ENCODE results near the gene ISLR. TPM values are rescaled to one million over a fixed set of nuclear protein-coding genes. Genes with fewer than 3 reads are reported as not detected.

ISLR gene
- total and polyA plus RNA-seq, 2 of the 8 experiments (the other 6 are each of a cell fraction or from before 2014, with no cell fraction given), result 0.29 to 0.35 TPM

DNA sequence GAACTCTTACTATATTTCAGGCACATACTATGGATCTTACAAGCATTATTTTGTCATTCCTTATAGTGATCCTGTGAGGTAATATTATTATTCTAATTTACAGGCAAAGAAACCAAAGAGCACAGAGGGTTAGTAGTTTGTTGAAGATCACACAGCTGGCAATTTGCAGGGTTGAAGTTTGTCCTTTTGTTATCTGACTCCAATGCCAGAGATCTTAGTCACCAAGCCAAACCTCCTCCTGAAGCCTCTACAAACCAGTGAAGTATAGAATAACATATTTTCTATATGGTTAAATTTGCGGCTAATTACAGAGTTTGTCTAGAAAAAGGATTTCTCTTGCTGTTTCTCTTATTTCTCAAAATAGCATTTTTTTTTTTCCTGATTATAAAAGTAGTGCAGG, 31.9 kb upstream of the ISLR start (continued):
- TF ChIP-seq, protein P1, sequence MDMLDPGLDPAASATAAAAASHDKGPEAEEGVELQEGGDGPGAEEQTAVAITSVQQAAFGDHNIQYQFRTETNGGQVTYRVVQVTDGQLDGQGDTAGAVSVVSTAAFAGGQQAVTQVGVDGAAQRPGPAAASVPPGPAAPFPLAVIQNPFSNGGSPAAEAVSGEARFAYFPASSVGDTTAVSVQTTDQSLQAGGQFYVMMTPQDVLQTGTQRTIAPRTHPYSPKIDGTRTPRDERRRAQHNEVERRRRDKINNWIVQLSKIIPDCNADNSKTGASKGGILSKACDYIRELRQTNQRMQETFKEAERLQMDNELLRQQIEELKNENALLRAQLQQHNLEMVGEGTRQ (IDR thresholded peaks at IDR 0.05; ENCODE audit: low read length), result no peak
- TF ChIP-seq TCF12 (IDR thresholded peaks at IDR 0.05; ENCODE audit: low read depth, low read length) (no peak), EGR1 (IDR thresholded peaks at IDR 0.05; ENCODE audit: borderline replicate concordance, low read depth, low read length) (no peak), SAP30 (IDR thresholded peaks at IDR 0.05; ENCODE audit: insufficient read depth, insufficient replicate concordance, low read length) (no peak)
- TF ChIP-seq, protein P2, sequence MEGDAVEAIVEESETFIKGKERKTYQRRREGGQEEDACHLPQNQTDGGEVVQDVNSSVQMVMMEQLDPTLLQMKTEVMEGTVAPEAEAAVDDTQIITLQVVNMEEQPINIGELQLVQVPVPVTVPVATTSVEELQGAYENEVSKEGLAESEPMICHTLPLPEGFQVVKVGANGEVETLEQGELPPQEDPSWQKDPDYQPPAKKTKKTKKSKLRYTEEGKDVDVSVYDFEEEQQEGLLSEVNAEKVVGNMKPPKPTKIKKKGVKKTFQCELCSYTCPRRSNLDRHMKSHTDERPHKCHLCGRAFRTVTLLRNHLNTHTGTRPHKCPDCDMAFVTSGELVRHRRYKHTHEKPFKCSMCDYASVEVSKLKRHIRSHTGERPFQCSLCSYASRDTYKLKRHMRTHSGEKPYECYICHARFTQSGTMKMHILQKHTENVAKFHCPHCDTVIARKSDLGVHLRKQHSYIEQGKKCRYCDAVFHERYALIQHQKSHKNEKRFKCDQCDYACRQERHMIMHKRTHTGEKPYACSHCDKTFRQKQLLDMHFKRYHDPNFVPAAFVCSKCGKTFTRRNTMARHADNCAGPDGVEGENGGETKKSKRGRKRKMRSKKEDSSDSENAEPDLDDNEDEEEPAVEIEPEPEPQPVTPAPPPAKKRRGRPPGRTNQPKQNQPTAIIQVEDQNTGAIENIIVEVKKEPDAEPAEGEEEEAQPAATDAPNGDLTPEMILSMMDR (IDR thresholded peaks at IDR 0.05; ENCODE audit: control extremely low read depth in 1 of 3, insufficient read depth in 1 of 3, low read depth in 1 of 3, low read length in 3 of 3), result no peak

Measured in H1 (cell line).